ENCODE results near the gene TNK1.
"Not testable (repeated sequence)": the region's sequence is repeated elsewhere in the genome, so short reads cannot be mapped to it uniquely, and the experiment has no call there.

Gene TNK1

GRCh38 chr17:7355573-7355972 lies 25.3 kb upstream of the TNK1 start:
- DNase-seq = no peak

- DNase-seq = peak; percentile 80
Measured at GRCh38 chr17:7356072-7356549, 24.8 kb upstream of the TNK1 start.

GRCh38 chr17:7356756-7357155 lies 24.1 kb upstream of the TNK1 start:
- DNase-seq = no peak

- no peak for DNase-seq
Measured at GRCh38 chr17:7357381-7357780, 23.5 kb upstream of the TNK1 start.

GRCh38 chr17:7361906-7362305 lies 19.0 kb upstream of the TNK1 start:
- DNase-seq = no peak

GRCh38 chr17:7363311-7363710 lies 17.6 kb upstream of the TNK1 start:
- no peak for DNase-seq

- DNase-seq = not testable (repeated sequence)
Measured at GRCh38 chr17:7365963-7366362, 14.9 kb upstream of the TNK1 start.

- no peak for DNase-seq
Measured at GRCh38 chr17:7367083-7367482, 13.8 kb upstream of the TNK1 start.

- no peak for DNase-seq
Measured at GRCh38 chr17:7367918-7368598, 12.8 kb upstream of the TNK1 start.

- DNase-seq = not testable (repeated sequence)
Measured at GRCh38 chr17:7368599-7368994, 12.3 kb upstream of the TNK1 start.

GRCh38 chr17:7369825-7370224 lies 11.1 kb upstream of the TNK1 start:
- no peak for DNase-seq

- DNase-seq = no peak
Measured at GRCh38 chr17:7370853-7371252, 10.0 kb upstream of the TNK1 start.

GRCh38 chr17:7374353-7374752 lies 6.5 kb upstream of the TNK1 start:
- no peak for DNase-seq

GRCh38 chr17:7379134-7379533 lies 1.8 kb upstream of the TNK1 start:
- no peak for DNase-seq

- peak; percentile 15 for DNase-seq
Measured at GRCh38 chr17:7380321-7380720, 568 bp upstream of the TNK1 start.

GRCh38 chr17:7382901-7383300 lies 2.0 kb downstream of the TNK1 start:
- DNase-seq = no peak

GRCh38 chr17:7383371-7383741 lies 2.5 kb downstream of the TNK1 start:
- DNase-seq = no peak

GRCh38 chr17:7383742-7384488 lies 3.0 kb downstream of the TNK1 start:
- peak; percentile 40 for DNase-seq

- no peak for DNase-seq
Measured at GRCh38 chr17:7384489-7385081, 3.7 kb downstream of the TNK1 start.

- DNase-seq = no peak
Measured at GRCh38 chr17:7388856-7389255, 8.0 kb downstream of the TNK1 start.

- no peak for DNase-seq
Measured at GRCh38 chr17:7389924-7390910, 9.3 kb downstream of the TNK1 start.

GRCh38 chr17:7391307-7391706 lies 10.4 kb downstream of the TNK1 start:
- DNase-seq = no peak

Measured in suppressor macrophage treated with lipopolysaccharide for 4 hours (primary cell).